H1 (cell line): ENCODE results near the gene VWA5A. TPM values are rescaled to one million over a fixed set of nuclear protein-coding genes. Genes with fewer than 3 reads are reported as not detected.

Experiments
- CHD7 ChIP-seq: fragments of 300-600 bp; sonication (generic); IDR thresholded peaks from 2 replicates; pipeline ENCODE4 v1.7.1; 2012; ENCODE audit warnings: low read length, moderate library complexity, mild to moderate bottlenecking, inconsistent platforms; ENCODE audit not compliant: insufficient replicate concordance
- polyA plus RNA-seq, 7 experiments: library from polyadenylated mRNA; depleted of rRNA in 3 of 7; stranded (reverse) in 5 of 7; unstranded in 2 of 7; fragments of >200 nt in 5 of 7; fragments of 200-250 nt in 2 of 7; gene quantifications; 1 replicate in 5 of 7; 2 replicates in 1 of 7; 4 replicates in 1 of 7; pipeline versions ENCODE4 v1.2.1 to v1.2.3, GENCODE V29; 2011 to 2013; ENCODE audit warnings: missing spikeins in 2 of 7, mixed read lengths in 2 of 7
- total RNA-seq: library from RNA; stranded (reverse); fragmentation: NEBNext Ultra II Directional; extraction: Animal tissue kit (Norgen Biotek cat#: 25700); gene quantifications from 2 replicates; pipeline ENCODE4 v1.2.1, GENCODE V29; 2021

The VWA5A gene
- total and polyA plus RNA-seq, 2 of the 8 experiments (the other 6 are each of a cell fraction or from before 2014, with no cell fraction given) = 12.5 to 20.4 TPM

DNA sequence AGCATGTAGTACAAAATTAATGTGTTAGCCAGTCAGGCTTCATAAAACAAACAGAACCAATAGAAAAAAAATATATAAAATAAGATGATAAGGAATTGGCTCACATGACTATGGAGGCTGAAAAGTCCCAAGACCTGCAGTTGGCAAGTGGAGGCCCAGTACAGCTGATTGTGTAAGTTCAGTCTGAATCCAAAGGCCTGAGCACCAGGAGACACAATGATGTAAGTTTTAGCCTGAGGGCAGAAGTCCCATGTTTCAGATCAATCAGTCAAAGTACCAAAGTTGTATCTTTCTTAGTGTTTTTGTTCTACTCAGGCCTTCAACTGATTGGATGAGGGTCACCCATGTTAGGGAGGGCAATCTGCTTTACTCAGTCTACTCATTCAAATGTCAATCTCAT is 53.5 kb downstream of the VWA5A start (continued):
- TF ChIP-seq CHD7 = no peak
